22Rv1 (cell line): ENCODE measurements around the gene EFHC1.

Source experiments
- ZFX ChIP-seq: fragments of 450-650 bp; IDR thresholded peaks from 2 replicates; pipeline ENCODE4 v1.6.1; 2017; ENCODE audit warnings: antibody characterized with exemption, borderline replicate concordance
- TF ChIP-seq, protein P1 (sequence below): fragments of 450-650 bp; IDR thresholded peaks from 2 replicates; pipeline ENCODE4 v1.5.1; 2017; ENCODE audit warnings: mild to moderate bottlenecking

DNA sequence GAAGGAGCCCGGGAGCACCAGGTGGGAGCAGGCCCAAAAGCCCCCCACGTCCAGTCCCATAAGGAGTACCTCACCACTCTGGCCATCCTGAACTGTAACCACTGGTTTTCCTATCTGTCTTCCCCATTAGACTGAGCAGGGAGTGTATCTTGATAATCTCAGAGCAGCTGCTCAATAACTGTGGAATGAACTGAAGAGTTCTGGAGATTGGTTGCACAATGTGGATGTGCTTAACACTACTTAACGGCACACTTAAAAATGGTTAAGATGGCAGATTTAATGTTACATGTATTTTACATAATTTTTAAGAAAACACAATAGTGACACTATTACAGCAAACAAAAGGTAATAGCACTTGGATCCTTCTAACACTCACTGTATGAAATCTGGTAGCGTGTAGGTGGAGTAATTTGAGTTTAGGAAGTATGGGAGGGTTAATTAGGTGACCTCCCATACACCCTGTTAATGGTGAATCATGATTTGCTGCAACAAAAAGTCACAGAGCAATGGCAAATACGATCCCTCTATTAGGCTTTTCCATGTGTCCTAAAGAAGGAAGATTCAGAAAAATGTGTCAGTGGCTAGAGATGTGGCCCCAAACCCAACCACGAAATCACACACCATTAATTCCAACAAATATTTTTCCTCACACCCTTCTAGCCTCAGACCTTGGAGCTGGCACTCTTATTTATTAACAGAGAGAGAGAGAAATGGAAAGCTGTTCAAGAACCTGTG lies 138.3 kb downstream of the EFHC1 start:
- TF ChIP-seq, protein P1, sequence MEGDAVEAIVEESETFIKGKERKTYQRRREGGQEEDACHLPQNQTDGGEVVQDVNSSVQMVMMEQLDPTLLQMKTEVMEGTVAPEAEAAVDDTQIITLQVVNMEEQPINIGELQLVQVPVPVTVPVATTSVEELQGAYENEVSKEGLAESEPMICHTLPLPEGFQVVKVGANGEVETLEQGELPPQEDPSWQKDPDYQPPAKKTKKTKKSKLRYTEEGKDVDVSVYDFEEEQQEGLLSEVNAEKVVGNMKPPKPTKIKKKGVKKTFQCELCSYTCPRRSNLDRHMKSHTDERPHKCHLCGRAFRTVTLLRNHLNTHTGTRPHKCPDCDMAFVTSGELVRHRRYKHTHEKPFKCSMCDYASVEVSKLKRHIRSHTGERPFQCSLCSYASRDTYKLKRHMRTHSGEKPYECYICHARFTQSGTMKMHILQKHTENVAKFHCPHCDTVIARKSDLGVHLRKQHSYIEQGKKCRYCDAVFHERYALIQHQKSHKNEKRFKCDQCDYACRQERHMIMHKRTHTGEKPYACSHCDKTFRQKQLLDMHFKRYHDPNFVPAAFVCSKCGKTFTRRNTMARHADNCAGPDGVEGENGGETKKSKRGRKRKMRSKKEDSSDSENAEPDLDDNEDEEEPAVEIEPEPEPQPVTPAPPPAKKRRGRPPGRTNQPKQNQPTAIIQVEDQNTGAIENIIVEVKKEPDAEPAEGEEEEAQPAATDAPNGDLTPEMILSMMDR = no peak
- no peak for TF ChIP-seq ZFX
